ENCODE data around the gene DNAJC7.

GRCh38 chr17:41957031-41957868 lies 60.0 kb downstream of the DNAJC7 start:
- TF ChIP-seq POLR2A (IDR thresholded peaks at IDR 0.05) (no peak), CTCF (IDR thresholded peaks at IDR 0.05) (no peak)

Measured in right lobe of liver (tissue), 4 donors.